ENCODE data around the gene SUGCT.

- no peak for TF ChIP-seq EZH2phosphoT487 (IDR thresholded peaks at IDR 0.05; ENCODE audit: borderline replicate concordance)
- TF ChIP-seq, protein P1, sequence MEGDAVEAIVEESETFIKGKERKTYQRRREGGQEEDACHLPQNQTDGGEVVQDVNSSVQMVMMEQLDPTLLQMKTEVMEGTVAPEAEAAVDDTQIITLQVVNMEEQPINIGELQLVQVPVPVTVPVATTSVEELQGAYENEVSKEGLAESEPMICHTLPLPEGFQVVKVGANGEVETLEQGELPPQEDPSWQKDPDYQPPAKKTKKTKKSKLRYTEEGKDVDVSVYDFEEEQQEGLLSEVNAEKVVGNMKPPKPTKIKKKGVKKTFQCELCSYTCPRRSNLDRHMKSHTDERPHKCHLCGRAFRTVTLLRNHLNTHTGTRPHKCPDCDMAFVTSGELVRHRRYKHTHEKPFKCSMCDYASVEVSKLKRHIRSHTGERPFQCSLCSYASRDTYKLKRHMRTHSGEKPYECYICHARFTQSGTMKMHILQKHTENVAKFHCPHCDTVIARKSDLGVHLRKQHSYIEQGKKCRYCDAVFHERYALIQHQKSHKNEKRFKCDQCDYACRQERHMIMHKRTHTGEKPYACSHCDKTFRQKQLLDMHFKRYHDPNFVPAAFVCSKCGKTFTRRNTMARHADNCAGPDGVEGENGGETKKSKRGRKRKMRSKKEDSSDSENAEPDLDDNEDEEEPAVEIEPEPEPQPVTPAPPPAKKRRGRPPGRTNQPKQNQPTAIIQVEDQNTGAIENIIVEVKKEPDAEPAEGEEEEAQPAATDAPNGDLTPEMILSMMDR (conservative IDR thresholded peaks at IDR 0.05; ENCODE audit: low read length) = no peak
These were observed 523.9 kb downstream of the SUGCT start for GRCh38 chr7:40658729-40659128.
